Esophagus (tissue), 2 donors: ENCODE measurements around the gene LACTB. TPM values are rescaled to one million over a fixed set of nuclear protein-coding genes. Genes with fewer than 3 reads are reported as not detected.

ENCODE experiments used
- H3K27ac ChIP-seq, 2 donors: one replicate each; pipeline ENCODE4 v1.5.1; 2013; ENCODE audit warnings: low read depth in 2 of 2, mild to moderate bottlenecking in 2 of 2, inconsistent platforms in 1 of 2, low read length in 1 of 2, moderate library complexity in 1 of 2
- H3K27me3 ChIP-seq, 2 donors: one replicate each; pipeline ENCODE4 v1.6.1; 2013; ENCODE audit warnings: low read length in 2 of 2, control low read depth in 1 of 2, mild to moderate bottlenecking in 1 of 2; ENCODE audit not compliant: insufficient read depth in 2 of 2, control insufficient read depth in 1 of 2
- H3K36me3 ChIP-seq, 2 donors: one replicate each; pipeline ENCODE4 v1.6.1; 2013; ENCODE audit warnings: low read length in 1 of 2; ENCODE audit not compliant: control insufficient read depth in 2 of 2, insufficient read depth in 2 of 2
- H3K4me1 ChIP-seq, 2 donors: one replicate each; pipeline ENCODE4 v1.6.1; 2013; ENCODE audit warnings: low read length in 1 of 2; ENCODE audit not compliant: control insufficient read depth in 2 of 2, insufficient read depth in 2 of 2
- H3K4me3 ChIP-seq, 2 donors: one replicate each; pipeline ENCODE4 v1.5.1; 2013; ENCODE audit warnings: low read length in 2 of 2, mild to moderate bottlenecking in 2 of 2, low read depth in 1 of 2, moderate library complexity in 1 of 2
- H3K9me3 ChIP-seq, 2 donors: one replicate each; pipeline ENCODE4 v1.6.1; 2013; ENCODE audit warnings: mild to moderate bottlenecking in 2 of 2, low read depth in 1 of 2, low read length in 1 of 2, moderate library complexity in 1 of 2; ENCODE audit not compliant: control insufficient read depth in 2 of 2, insufficient read depth in 1 of 2
- WGBS, 2 donors: extraction: QIAGEN DNeasy Blood & Tissue Kit; methylation state at CpG; one replicate each; pipeline ENCODE4 v1.1.7; 2013; 5-methylcytosine and 5-hydroxymethylcytosine counted together
- polyA plus RNA-seq, 2 donors: library from polyadenylated mRNA; stranded (reverse); fragments of 200-250 nt; gene quantifications; one replicate each; pipeline ENCODE4 v1.2.3, GENCODE V29; 2013
- donor health status: healthy with polysubstance abuse.
- donor health status: Bipolar disorder and iron deficiency.

LACTB gene
- polyA plus RNA-seq, result 1 to 10 TPM; 6.8 to 8.6 TPM

GRCh38 chr15:63121382-63122001 lies at the start of gene LACTB:
TSS of gene LACTB (plus strand) at chr15:63121861. CDS start at chr15:63121872, 11 bp downstream.
- no peaks in the 10 kb centered on the region for H3K9me3 ChIP-seq
- H3K27me3 ChIP-seq, result no peaks in the 10 kb centered on the region
- peak within 1 kb of the TSS; percentile 79 to 93 for H3K4me3 ChIP-seq
- H3K36me3 ChIP-seq, result no peaks in the 10 kb centered on the region
- H3K27ac ChIP-seq, result peak within 1 kb of the TSS; percentile 93
- WGBS, 2 donors, result 3 to 4% methylated on average over 31 to 40 of the region's 40 CpGs
- H3K4me1 ChIP-seq, result no peaks in the 10 kb centered on the region

- Histone ChIP-seq H3K4me1 (no peaks in the 10 kb centered on the region), H3K36me3 (peaks cover 3 to 6% of the 10 kb centered on the region in 2 donors), H3K27me3 (no peaks in the 10 kb centered on the region), H3K9me3 (no peaks in the 10 kb centered on the region), H3K27ac (no peak overlapping the region), H3K4me3 (no peak overlapping the region)
- 58 to 74% methylated on average over 3 of the region's 3 CpGs for WGBS, 2 donors
These were observed 49.5 kb upstream of the LACTB start for GRCh38 chr15:63072023-63072650.

GRCh38 chr15:63072809-63073277 lies 48.8 kb upstream of the LACTB start:
- 78 to 88% methylated on average over 9 of the region's 9 CpGs for WGBS, 2 donors
- Histone ChIP-seq H3K9me3 (no peaks in the 10 kb centered on the region), H3K36me3 (peaks cover under 1 to 3% of the 10 kb centered on the region in 2 donors), H3K27ac (no peak overlapping the region), H3K4me1 (no peaks in the 10 kb centered on the region), H3K4me3 (no peak overlapping the region), H3K27me3 (no peaks in the 10 kb centered on the region)

GRCh38 chr15:63073497-63074172 lies 48.0 kb upstream of the LACTB start:
- H3K27ac ChIP-seq, result no peak overlapping the region

GRCh38 chr15:63075015-63075983 lies 46.4 kb upstream of the LACTB start:
- no peaks in the 10 kb centered on the region for H3K36me3 ChIP-seq
- 59 to 64% methylated on average over 17 of the region's 17 CpGs for WGBS, 2 donors
- H3K9me3 ChIP-seq, result no peaks in the 10 kb centered on the region
- H3K4me1 ChIP-seq, result no peaks in the 10 kb centered on the region
- H3K27me3 ChIP-seq, result no peaks in the 10 kb centered on the region
- H3K27ac ChIP-seq, result peak overlapping the region in 1 of 2 donors; percentile 21
- H3K4me3 ChIP-seq, result no peak overlapping the region

More at GRCh38 chr15:63073497-63074172, 48.0 kb upstream of the LACTB start:
- no peaks in the 10 kb centered on the region for H3K27me3 ChIP-seq
- WGBS, 2 donors, result 62 to 72% methylated on average over 9 of the region's 9 CpGs
- no peaks in the 10 kb centered on the region for H3K4me1 ChIP-seq
- no peaks in the 10 kb centered on the region for H3K9me3 ChIP-seq
- no peak overlapping the region for H3K4me3 ChIP-seq
- peaks cover 0 to 3% of the 10 kb centered on the region in 2 donors for H3K36me3 ChIP-seq

GRCh38 chr15:63075984-63076713 lies 45.5 kb upstream of the LACTB start:
- Histone ChIP-seq H3K4me3 (no peak overlapping the region), H3K4me1 (no peaks in the 10 kb centered on the region), H3K27ac (peak overlapping the region in 1 of 2 donors; percentile 53), H3K27me3 (no peaks in the 10 kb centered on the region), H3K9me3 (no peaks in the 10 kb centered on the region), H3K36me3 (no peaks in the 10 kb centered on the region)
- WGBS, 2 donors, result 63 to 66% methylated on average over 12 of the region's 12 CpGs

GRCh38 chr15:63076714-63077046 lies 45.0 kb upstream of the LACTB start:
- H3K4me1 ChIP-seq, result no peaks in the 10 kb centered on the region
- no peaks in the 10 kb centered on the region for H3K9me3 ChIP-seq
- H3K4me3 ChIP-seq, result no peak overlapping the region
- WGBS, 2 donors, result 79 to 84% methylated on average over 4 of the region's 4 CpGs
- no peaks in the 10 kb centered on the region for H3K27me3 ChIP-seq
- no peak overlapping the region for H3K27ac ChIP-seq
- H3K36me3 ChIP-seq, result no peaks in the 10 kb centered on the region

GRCh38 chr15:63077952-63078351 lies 43.7 kb upstream of the LACTB start:
- WGBS, 2 donors, result 68 to 78% methylated on average over 6 of the region's 6 CpGs
- Histone ChIP-seq H3K9me3 (no peaks in the 10 kb centered on the region), H3K4me3 (no peak overlapping the region), H3K27me3 (no peaks in the 10 kb centered on the region), H3K27ac (no peak overlapping the region), H3K36me3 (no peaks in the 10 kb centered on the region), H3K4me1 (no peaks in the 10 kb centered on the region)
